PFSK-1 (cell line): ENCODE measurements around the gene ELMO1.

Experiments
- FOXP2 ChIP-seq: optimal IDR thresholded peaks from 2 replicates; pipeline ENCODE3; 2011; ENCODE audit warnings: borderline replicate concordance, control low read depth, inconsistent platforms; ENCODE audit not compliant: insufficient read depth; ENCODE audit errors: extremely low read length, extremely low read depth
- POLR2AphosphoS5 ChIP-seq: IDR thresholded peaks from 2 replicates; pipeline ENCODE4 v1.6.1; 2012; ENCODE audit warnings: low read depth, mild to moderate bottlenecking, control low read depth, low read length, moderate library complexity
- REST ChIP-seq, 2 experiments: IDR thresholded peaks; 2 replicates each; pipeline versions ENCODE4 v1.6.1 to v1.8.0; 2011 to 2012; ENCODE audit warnings: low read depth in 2 of 2, low read length in 2 of 2, control low read depth in 1 of 2, inconsistent platforms in 1 of 2, mild to moderate bottlenecking in 1 of 2, moderate library complexity in 1 of 2; ENCODE audit not compliant: insufficient read depth in 1 of 2
- SIN3A ChIP-seq: IDR thresholded peaks from 2 replicates; pipeline ENCODE4 v1.6.1; 2012; ENCODE audit warnings: mild to moderate bottlenecking, low read length, moderate library complexity, borderline replicate concordance; ENCODE audit not compliant: insufficient read depth
- TAF1 ChIP-seq: IDR thresholded peaks from 2 replicates; pipeline ENCODE4 v1.6.1; 2012; ENCODE audit warnings: low read length, control low read depth, borderline replicate concordance; ENCODE audit not compliant: insufficient read depth

The ELMO1 gene

DNA sequence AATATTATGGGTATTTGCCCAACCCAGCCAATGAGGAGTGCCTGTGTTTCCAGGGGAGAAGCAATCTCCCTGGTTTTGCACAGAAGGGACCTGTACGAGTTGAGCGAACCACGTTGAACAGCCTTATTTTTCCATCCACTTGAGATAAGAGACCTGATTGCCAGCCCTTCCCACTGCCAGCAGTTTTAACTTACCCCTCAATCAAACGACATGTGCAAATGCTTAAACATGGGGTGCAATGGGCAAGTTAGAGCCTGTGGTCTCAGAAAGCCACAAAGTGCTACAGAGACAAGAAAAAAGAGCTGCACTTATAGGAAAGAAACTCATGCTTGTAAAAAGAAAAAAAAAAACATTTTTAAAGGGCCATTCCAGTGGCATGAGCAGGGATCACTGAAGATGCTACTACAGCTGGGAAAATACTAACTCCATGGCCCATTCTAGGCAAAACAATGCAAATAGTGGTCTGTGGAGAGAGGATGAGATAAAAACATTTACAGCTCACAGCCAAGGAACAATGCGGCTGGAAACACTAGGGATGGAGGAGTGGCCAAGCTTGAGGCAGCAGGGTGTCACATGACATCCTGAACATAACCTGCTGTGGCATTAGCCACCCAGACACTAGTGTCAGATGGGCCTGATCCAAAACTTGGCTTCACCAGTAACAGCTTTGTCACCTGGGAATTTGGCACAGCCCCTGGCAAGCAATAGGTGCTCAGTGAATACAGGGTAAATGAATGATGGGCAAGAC lies 162.8 kb downstream of the ELMO1 start:
- TF ChIP-seq SIN3A: no peak
- TF ChIP-seq POLR2AphosphoS5: no peak
- TF ChIP-seq FOXP2: no peak
- no peak for TF ChIP-seq TAF1
- no peak for TF ChIP-seq REST (IDR thresholded peaks at IDR 0.05; ENCODE audit: insufficient read depth in 1 of 2, low read depth in 2 of 2, low read length in 2 of 2)

DNA sequence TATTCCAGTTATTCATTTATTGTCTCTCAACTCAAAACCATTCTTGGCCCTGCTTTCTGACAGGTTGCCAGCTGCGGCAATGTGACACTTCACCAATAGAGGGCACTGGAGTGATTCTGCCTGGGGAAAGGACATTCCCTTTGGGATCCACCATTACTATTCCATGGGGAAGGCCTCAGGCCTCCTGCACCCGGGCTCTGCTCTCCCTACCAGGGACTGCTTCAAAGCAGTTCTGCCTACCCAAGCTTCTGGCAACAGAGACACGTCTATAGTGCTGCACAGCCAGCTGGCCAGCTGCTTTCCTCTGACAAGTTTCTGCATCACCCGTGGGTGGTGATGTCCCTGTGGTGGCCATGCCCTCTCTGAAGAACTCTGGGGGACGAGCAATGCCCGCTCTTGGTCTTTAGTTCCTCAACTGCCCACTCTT lies 163.8 kb downstream of the ELMO1 start:
- TF ChIP-seq REST (IDR thresholded peaks at IDR 0.05; ENCODE audit: insufficient read depth in 1 of 2, low read depth in 2 of 2, low read length in 2 of 2): no peak
- no peak for TF ChIP-seq TAF1
- TF ChIP-seq POLR2AphosphoS5: no peak
- no peak for TF ChIP-seq FOXP2
- no peak for TF ChIP-seq SIN3A

GRCh38 chr7:37284285-37284684 lies 164.4 kb downstream of the ELMO1 start:
- no peak for TF ChIP-seq FOXP2
- TF ChIP-seq POLR2AphosphoS5: no peak
- TF ChIP-seq TAF1: no peak
- TF ChIP-seq SIN3A: no peak
- TF ChIP-seq REST (IDR thresholded peaks at IDR 0.05; ENCODE audit: insufficient read depth in 1 of 2, low read depth in 2 of 2, low read length in 2 of 2): no peak

DNA sequence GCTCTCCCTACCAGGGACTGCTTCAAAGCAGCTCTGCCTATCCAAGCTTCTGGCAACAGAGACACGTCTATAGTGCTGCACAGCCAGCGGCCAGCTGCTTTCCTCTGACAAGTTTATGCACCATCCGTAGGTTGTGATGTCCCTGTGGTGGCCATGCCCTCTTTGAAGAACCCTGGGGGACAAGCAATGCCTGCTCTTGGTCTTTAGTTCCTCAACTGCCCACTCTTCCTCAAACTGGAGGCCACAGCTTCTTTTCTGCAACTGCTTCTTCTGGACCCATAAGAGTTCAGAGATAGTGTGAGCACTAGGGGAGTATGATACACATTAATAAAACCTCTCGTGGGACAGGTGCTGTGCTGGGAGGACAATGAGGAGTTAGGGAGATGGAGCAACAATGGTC lies 164.9 kb downstream of the ELMO1 start:
- no peak for TF ChIP-seq SIN3A
- TF ChIP-seq REST (IDR thresholded peaks at IDR 0.05; ENCODE audit: insufficient read depth in 1 of 2, low read depth in 2 of 2, low read length in 2 of 2): no peak
- TF ChIP-seq FOXP2: no peak
- TF ChIP-seq TAF1: no peak
- TF ChIP-seq POLR2AphosphoS5: no peak
